GM12874 (cell line): ENCODE data around the gene WASHC2A.

ENCODE experiments used
- CTCF ChIP-seq: IDR thresholded peaks from 2 replicates; pipeline ENCODE4 v1.5.1; 2011; ENCODE audit warnings: low read depth, mild to moderate bottlenecking, control low read depth, low read length, moderate library complexity; ENCODE audit not compliant: insufficient read depth

WASHC2A gene

GRCh38 chr10:50152792-50153272 lies 85.1 kb downstream of the WASHC2A start:
- no peak for TF ChIP-seq CTCF
